ENCODE results near the gene COG7.
"Not testable (repeated sequence)": the region's sequence is repeated elsewhere in the genome, so short reads cannot be mapped to it uniquely, and the experiment has no call there.

Gene COG7

GRCh38 chr16:23382279-23382678 is 70.7 kb downstream of the COG7 start:
- no peak for DNase-seq

- DNase-seq, result not testable (repeated sequence)
These were observed 71.3 kb downstream of the COG7 start for GRCh38 chr16:23381702-23382101.

DNA sequence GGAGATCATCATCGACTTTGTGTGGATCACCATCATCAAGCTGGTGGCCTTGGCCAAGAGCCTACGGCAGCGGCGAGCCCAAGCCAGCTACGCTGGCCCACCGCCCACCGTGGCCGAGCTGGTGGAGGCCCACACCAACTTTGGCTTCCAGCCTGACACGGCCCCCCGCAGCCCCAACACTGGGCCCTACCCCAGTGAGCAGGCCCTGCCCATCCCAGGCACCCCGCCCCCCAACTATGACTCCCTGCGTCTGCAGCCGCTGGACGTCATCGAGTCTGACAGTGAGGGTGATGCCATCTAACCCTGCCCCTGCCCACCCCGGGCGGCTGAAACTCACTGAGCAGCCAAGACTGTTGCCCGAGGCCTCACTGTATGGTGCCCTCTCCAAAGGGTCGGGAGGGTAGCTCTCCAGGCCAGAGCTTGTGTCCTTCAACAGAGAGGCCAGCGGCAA is 72.5 kb downstream of the COG7 start:
- no peak for DNase-seq

DNA sequence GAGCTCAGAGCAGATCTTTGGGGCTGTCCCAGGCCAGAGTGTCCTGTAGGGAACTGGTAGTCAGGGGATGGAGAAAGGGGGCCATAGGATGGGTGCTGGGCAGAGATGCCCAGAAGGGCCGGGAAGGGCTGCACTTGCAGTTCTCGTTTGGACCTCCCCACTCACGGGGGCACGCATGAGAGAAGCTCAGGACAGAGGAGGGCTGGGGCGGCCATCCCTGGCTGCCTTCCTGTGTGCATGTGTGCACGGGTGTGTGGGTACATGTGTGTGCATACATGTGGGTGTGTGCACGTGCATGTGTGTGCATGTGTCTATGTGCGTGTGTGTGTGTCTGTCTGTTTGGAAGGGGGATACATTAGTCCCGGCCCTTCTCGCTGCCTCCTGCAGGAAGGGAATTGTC is 73.3 kb downstream of the COG7 start:
- no peak for DNase-seq

GRCh38 chr16:23378921-23379320 is 74.1 kb downstream of the COG7 start:
- no peak for DNase-seq

DNA sequence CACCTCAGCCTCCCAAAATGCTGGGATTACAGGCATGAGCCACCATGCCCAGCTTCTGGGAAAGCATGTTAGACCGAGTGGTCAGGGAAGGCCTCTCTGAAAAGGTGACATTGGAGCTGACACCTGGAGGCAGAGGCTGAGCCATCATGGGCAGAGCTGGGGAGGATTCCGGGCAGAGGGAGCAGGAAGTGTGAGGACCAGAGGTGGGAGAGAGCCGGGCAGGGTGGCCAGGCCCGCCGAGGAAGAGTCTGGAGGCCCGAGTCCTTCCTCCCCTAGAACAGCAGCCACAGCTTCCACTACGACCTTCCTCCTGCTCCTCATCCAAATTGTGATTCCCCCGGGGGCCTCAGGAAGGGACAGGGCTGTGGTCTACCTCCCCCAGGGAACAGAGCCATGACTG is 74.7 kb downstream of the COG7 start:
- DNase-seq, result no peak

DNA sequence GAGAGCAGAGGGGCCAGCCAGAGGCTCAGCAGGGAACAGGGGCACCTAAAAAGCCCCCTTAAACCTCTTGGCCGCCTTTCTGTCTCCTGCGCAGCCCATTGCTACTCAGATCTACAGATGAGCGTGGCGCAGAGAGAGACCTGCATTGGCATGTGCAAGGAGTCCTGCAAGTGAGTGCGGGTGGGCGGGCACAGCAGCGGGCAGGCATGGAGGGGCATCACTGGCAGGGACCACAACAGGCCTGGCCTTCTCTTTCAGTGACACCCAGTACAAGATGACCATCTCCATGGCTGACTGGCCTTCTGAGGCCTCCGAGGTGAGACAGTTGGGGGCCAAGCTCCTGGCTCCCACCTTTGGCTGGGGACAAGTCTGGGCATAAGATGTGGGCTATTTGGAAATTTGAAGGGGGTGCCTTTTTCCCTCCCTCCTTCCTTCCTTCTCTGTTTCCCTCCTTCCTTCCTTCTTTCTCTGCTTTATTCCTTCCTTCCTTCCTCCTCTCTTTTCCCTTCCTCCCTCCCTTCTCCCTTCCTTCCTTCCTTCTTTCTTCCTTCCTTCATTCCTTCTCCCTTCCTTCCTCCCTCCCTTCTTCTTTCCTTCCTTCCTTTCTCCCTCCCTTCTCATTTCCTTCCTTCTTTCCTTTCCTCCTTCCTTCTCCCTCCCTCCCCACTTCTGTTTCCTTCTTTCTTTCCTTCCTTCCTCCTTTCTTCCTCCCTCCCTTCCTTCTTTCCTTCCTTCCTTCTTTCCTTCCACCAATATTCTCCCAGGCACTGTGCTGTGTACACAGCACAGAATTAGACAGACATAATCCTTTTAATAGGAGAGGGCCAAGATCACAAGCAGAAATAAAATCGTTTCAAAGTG is 75.7 kb downstream of the COG7 start:
- DNase-seq, result no peak

DNA sequence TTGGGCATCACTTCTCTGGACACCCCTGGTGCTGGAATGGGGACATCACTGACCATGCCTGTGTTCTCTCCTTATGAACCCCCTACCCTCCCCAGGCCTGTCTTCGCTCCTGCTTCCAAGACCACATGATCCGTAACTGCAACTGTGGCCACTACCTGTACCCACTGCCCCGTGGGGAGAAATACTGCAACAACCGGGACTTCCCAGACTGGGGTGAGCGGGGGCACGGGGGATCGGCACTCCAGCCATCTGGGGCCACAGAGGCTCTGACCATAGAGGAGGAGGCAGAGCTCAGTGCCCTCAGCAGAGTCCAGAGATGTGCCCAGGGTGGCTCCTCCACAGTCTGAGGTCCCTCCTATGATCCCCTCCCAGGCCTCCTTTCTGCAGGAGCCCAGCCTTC is 77.3 kb downstream of the COG7 start:
- DNase-seq, result no peak

DNA sequence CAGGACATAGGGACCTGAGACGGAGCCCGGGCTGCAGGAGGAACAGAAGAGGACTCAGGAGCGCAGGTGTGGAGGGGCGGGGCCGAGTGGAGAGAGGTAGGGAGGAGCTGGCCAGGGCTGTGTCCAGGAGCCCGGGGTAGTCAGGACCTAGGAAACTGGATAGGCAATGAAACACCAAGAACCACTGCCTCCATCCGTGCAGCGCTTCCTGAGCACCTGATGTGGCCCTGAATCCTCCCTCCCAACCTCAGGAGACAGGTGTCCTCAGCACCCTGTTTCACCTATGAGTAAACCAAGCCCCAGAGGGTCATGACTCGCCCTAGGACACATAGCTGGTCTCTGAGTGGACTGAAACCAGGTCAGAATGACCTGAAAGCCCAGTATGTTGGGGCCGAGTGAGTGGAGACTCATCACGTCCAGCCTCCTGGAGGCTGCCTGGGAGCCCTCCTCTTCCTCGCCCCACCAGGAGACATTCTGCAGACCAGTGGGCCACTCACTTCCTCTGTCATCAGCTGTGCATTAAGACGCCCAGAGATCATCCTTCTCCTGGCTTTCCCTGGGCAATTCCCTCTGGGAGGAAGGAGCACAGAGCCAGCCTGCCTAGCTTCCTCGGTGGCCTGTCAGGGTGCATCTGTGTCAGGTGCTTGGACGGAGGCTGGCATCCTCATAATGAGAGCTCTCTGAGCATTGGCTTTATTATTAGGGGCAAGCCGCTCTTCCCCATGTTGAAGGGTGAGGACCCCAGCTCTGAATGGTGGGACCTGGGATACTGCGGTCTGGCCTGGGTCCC is 78.1 kb downstream of the COG7 start:
- no peak for DNase-seq

GRCh38 chr16:23373436-23374219 is 79.4 kb downstream of the COG7 start:
- DNase-seq, result no peak

DNA sequence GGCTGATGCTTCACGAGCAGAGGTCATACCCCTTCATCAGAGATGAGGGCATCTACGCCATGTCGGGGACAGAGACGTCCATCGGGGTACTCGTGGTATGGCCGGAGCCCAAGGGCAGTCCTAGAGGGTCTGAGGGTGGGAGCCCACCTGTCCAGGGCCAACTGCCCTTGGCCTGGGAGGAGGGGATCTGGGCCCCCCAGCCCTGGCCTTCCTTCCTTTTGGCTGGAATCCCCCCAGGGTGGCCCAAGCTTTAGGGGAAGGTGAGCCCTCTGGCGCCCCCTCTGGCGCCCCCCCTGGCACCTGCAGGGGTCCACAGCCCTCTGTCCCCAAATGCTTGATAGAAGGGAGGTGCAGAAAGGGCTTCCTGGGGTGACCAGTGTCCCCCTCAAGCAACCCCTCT is 81.6 kb downstream of the COG7 start:
- no peak for DNase-seq

DNA sequence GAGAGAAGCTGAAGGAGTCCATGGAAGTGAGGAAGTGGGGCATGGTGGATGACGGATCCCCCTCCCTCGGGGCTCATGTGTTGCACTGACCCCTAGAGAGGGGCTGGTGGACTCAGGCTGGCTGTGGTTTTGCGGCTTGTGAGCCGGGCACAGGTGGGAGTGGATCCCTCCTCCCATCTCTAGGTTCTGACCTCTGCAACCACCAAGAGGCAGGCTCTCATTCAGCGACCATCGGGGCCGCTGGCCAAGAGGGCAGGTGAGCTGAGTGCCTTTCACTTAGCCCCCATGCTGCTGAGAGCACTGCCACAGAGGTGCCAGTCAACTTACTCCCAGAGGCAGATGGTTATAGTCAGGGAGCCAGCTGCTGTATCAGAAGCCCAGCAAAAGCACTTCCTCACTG is 83.6 kb downstream of the COG7 start:
- no peak for DNase-seq

- DNase-seq, result no peak
These were observed 84.5 kb downstream of the COG7 start for GRCh38 chr16:23368469-23368868.

- no peak for DNase-seq
These were observed 85.0 kb downstream of the COG7 start for GRCh38 chr16:23367988-23368387.

DNA sequence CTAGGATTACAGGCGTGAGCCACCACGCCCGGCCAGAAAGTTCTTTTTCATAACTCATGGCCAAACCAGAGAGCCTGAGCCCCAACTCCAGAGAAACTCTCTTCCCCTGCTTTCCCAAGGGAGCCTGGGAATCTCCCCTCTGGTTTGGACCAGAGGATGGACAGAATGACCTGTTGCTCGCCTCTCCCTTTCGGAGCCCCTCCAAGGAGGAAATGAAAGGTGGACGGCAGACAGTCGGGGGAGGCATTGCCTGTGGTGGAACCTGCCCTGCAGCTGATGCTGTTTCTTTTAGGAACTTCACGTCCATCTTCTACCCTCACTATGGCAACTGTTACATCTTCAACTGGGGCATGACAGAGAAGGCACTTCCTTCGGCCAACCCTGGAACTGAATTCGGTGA is 85.4 kb downstream of the COG7 start:
- DNase-seq, result no peak

- DNase-seq, result not testable (repeated sequence)
These were observed 86.6 kb downstream of the COG7 start for GRCh38 chr16:23366341-23366740.

DNA sequence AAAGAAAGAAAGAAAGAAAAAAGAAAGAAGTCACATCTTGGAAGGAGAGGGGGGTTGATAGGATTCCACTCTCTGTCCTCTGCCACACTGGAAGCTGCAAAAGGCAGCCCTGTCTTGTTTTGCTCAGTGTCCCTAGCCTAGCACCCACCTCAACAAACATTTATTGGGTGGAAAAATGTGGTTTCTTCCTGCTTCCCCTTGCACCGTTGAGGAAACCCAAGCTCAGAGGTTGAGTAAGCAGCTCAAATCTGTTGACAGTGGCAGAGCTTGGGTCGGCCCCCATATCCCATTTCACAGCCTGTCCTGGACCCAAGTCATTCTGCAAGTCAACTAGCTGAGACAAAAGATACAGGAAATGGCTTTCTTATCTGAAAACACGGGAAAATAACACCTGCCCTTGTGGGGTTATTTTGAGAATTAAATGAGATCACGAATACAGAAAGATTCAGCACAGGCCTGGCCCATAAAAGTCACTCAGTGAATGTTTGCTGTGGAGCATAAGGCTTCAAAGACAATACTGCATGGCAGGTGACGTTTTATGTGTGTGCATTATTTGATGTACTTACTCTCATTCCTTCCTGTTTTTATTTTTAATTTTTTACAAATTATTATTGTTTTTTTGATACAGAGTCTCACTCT is 87.3 kb downstream of the COG7 start:
- DNase-seq, result no peak

DNA sequence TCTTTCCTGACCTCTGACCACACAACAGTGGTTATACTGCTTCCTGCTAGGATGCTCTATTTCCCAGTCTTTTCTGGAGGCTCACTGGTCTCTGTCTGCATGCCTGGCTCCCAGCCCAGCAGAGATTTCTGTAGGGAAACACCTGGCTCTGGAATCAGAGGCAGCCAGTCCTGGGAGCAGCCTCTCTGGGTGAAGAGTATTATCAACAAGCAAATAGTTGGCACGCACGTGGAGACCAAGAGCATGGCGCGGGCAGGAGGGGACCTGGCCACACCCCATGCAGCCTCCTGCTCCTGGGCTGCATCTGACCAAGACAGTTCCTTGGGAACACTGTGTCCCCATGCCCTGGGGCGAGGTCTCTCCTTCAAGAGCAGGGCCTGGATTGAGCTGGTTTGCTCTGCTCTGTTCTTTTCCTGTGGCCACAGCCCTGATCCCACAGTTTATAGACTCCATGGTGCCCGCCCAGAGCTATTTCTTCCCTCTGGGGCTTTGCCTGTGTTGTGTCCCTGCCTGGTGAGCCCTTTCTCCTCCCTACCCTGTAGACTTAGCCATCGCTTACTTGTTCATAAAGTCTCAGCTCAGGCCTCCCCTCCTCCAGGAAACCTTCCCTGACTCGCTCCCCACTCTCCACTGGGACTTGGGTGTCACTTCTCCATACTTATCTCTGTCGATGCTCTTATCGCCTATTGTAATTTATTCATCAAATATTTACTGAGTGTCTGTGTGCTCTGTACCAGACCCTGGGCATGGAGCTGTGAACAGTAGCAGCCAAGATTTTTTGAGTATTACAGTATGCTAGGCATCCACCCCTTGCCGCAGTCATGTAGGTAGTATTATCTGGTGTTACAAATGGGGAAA is 90.3 kb downstream of the COG7 start:
- no peak for DNase-seq

GRCh38 chr16:23359092-23359760 is 93.8 kb downstream of the COG7 start:
- DNase-seq, result no peak

DNA sequence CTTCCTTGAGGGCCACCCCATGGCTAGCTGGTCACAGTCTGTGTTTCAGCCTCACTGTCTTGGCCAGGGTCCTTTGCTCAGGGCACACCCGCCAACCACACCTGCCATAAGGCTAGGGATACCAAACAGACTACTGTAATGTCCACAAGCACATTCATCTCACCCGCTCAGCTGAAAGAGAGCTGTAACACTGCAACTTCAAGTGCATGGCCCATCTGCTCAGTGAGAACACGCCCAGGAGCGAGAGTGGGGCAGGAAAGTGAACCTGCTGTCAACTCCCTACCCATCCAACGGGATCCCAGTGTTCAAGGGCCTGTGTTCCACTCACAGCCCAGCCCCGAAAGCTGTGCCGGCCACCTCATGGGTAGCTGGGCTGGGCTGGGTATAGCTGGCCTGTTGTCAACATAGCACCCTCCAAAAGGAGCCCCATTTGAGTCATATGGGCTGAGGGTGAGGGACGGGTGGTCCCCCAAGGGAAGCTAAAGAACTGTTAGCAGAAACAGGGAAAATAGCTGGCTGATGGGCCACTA is 95.2 kb downstream of the COG7 start:
- no peak for DNase-seq

- no peak for DNase-seq
These were observed 96.0 kb downstream of the COG7 start for GRCh38 chr16:23356941-23357340.

All from NCI-H1436 treated with DMSO at 0.1 percent for 48 hours (cell line).